ENCODE measurements around the gene DENND1A.

DENND1A gene

DNA sequence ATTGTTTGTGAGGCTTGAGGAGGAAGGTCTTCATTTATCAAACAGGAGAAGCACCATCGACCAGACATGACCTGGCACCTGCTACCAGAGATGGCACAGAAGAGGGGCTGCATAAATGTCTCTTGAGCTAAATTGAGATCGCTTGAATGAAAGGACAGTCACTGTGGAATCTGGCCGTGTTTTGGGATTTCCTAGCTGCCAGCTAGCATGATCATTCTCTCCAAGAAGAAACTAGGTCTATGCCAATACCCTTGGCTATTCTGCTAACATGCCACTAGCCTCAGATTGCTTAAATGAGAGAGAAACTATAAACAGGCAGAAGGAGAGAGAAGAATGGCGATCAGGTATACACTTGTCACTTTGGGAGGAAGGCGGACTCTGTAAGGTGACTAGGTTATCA lies 324.6 kb downstream of the DENND1A start:
- no peak for DNase-seq

DNA sequence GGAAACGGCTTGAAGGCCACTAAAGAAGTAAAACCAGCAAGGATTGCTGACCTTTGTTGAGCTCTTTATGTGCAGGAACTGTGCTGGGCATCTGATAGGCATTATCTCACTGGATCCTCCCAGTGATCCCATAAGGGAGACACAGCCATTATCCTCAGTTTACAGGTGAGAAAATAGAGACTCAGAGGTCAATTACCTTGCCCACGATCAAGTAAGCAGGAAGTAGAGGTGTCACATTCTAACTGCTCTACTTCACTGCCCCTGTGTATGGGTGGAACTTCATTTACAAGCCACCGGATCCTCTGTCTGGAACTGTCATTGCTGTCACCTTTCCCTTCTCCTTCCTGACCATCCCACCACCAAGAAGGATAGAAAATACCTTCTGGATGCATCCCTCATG lies 325.1 kb downstream of the DENND1A start:
- no peak for DNase-seq

DNA sequence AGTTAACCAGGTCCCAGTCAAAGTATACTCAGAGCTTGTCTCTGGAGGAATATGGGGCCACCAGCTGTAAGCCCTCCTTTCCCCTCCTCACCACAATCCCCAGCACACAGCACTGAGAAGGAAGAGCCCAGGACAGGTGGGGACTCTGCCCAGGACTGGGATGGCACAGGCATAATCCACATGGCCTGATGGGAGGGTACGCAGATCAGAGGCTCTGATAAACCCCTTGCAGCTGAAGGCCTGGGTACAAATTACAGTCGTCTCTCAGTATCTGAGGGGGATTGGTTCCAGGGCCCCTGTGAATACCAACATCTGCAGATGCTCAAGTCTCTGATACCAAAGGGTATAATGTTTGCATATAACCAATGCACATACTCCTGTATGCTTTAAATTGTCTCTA lies 328.1 kb downstream of the DENND1A start:
- no peak for DNase-seq

DNA sequence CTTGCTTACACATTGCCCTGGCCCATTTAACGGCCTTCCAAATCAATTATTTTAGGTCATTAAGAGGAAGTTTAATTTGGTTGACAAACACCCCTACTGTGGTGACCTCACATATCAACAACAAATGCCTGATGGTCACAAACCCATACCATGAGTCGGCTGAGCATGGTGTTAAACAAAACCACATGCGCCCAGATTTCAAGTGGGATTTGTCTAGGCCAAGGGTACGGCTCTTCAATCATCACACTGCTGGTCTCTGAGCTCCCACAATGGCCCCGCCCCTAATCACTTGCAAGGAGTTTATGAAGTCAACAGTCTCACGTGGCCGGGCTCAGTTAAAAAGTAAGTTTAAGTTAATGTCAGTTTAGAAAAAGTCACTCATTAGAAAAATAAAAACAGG lies 330.1 kb downstream of the DENND1A start:
- DNase-seq, result no peak

DNA sequence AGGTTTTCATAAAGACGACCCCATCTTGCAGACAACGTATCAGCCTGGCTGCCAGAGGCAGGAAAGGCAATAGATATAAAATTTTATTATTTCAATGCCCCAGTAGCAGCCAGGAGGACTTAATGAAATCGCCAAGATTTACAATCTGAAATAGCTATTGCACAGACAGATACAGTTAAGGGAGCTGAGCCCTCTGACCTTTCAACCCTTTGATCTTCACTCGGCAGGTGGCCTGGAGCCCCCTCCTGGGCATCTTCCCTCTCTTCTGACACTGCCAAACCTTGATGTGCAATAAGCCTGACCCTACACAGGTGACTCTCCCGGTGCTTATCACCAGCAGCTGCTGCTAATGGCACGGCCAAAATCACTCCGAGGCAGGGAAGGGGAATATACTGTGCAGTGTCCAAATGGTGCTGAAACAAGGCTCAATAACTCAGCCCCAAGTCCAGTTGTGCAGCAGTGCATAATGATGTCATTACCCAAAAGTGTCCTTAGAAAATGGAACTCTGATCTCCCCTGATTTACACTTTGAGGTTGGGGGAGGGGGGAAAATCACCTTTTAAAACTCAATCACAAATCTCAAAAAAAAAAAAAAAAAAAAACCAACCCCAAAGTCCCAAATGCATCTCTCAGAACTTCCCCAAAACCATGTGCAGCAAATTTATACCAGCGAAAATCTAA lies 331.9 kb downstream of the DENND1A start:
- DNase-seq, result no peak

DNA sequence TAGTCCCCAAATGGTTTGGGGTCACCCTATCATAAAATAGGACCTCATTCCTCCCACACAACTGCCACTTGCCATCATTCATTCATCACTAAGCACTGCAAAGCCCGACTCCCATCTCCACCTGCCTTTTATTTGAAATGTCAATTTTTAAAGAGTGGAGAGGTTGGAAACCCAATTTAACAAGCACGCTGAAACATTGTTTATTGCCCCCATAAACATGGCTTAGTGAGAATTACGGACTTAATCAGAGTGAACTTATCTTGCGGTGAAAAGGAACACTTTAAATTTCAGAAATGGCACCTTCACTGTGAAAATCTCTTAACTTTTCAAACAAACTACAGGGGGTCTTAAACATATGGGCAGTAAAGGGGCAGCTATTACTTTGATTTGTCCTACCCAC lies 332.9 kb downstream of the DENND1A start:
- DNase-seq, result no peak

DNA sequence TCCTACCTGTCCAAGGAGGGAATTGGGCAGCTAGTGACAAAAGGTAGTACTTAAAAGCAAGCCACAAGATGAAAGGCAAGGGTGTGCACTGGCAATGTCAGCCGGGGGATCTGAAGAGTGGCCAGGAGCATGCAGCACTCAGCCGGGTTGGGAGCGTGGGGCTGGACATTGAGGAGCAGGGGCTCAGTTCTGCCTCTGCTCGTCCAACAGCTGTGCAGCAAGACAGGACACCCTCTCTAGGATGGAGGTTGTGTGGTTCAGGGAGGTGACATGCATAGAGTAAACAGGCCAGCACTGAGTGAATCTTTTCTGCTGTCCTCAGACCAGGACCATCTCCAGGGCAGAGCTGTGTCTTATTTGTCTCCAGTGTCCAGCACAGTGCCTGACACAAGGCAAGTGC lies 338.6 kb downstream of the DENND1A start:
- no peak for DNase-seq

DNA sequence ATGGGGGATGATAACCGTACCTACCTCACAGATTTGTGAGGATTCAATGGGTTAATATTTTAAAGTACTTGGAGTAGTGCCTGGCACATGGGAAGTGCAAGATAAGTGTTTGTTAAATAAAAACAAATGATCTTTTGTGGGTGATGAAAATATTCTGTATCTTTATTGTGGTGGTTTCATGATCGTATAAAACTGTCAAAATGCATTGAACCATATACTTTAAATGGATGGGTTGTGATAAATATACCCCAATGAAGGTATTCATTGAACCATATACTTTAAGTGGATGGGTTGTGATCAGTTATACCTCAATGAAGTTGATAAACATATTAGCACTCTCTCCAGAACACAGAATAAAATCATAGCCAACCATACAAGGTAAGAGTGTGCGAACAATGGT lies 339.4 kb downstream of the DENND1A start:
- DNase-seq, result no peak

DNA sequence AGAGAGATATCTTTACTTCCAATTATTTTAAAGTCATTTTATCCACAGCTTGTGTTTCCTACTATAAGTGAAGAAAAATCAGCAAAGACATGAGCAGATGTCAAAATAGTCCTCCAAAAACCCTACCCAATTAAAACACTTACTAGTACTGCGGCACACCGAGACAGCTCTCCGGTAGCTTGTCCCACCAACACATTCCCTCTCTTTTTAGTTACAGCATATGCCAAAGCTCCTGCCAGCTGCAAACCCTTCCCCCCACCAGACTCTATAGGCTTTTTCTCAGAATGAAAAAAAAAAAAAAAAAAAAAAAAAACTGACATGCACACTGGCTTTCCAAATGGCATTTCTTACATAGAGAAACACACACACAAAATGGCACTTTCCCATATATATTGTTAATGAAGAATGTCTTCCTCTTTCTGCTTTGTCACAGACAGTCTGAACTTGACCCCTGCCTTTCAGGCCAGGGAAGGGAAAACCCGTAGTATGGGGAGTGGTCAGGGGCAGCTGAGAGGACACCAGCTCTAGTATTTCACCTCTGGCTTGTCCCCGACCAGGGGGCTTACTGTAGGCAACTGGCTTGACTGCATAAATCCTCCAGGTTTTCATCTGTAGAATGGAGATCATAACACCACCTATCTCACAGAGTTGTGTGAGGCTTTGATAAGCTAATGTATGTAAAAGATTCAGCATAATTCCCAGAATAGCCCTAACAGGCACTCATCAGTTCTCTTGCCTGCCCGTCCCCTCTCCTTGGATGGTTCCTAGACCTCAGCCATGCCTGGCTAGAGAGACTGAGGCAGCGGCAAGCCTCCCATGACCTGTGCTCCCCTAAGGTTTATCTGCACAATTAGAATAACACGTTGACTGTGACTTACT lies 340.3 kb downstream of the DENND1A start:
- no peak for DNase-seq

DNA sequence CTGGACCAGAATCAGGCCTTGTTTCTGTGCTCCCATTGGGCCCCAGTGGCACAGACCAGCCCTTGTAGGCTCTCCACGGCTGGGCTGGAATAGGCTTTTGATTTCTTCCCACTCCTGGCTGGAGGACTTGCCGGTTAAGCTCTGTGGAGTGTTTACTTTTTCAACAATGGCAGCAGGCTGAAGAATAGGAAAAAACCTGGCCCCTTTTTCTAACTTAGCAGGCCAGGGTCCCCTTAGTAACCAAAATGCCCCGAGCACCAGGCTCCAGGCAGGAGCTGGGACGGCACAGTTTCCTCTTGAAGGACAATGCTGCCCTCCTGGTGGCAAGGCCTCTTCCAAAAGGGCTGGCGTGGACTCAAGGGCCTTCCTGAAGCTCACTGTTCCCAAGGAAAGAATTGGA lies 343.7 kb downstream of the DENND1A start:
- DNase-seq, result no peak

DNA sequence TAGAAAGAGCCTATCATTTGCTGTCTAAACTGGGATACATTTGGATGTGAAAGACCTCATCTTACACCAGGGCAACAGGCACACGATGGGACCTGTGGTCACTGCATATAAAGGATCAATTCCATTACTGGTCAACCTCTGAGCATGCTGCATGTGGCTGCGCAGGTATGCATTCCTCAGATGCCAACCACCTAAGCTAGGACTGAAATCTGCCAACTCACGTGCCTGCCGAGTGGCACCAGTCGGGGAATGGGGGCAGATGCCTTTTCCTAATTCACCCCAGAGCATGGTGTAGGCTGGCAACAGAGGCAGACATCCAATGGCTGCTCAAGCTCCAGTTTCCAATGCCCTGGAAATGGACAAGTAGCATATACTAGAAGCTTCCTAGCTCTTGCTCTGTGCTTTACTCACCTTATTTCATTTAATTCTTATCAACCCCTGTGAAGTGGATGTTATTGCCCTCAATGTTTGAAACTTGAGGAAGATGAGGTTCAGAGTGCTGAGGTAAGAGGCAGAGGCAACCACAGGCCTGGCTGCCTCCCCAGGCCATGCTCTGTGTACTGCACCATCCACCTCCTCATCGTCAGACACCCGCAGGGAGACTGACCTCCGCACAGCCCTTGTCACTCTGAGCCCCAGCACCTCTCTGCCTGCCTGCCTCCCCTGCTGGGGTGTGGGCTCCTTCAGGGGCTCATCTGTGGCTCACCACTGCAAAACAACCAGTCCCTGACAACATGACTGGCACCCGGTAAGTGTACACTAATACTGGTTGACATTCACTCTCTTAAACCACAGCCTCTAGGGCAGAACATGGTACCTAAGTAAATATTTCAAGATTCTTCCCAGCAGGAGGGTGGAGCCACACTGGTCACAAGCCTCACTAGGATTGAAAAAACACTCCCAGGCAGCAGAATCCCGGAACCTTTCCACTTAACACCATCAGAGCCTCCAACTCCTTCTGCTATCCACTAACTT lies 345.4 kb downstream of the DENND1A start:
- no peak for DNase-seq

DNA sequence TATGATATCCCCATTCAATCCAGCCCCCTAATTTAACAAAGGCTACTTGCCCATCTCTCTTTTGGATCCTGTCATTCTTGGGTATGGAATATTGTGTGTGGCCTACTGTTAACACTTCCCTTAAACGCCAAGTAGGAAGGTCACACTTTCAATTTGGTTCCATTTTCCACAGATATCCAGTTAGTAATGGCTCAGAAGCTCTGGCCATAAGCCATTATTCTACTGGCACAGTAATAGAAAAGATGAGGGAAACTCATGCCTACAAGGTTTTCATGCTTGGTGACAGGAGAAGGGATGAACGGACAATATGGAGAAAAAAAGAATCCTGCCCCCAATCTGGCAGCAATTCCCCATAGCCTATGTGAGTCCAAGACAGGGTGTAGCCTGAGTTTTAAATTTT lies 346.3 kb downstream of the DENND1A start:
- no peak for DNase-seq

DNA sequence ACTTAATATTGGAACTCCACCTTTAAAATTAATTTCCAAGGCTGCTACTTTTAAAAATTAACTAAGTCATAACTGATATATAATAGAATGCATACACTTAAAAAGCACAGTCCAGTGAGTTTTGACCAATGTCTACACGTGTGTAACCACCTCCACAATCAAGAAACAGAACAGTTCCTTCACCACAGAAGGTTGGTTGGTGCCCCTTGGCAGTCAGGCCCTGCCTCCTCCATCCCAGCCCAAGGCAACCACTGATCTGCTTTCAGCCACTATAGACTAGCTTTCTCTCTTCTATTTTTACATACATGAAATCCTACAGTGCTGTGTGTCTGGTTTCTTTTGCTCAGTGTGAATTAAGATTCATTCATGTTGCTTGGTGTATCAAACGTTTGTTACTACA lies 358.7 kb downstream of the DENND1A start:
- no peak for DNase-seq

DNA sequence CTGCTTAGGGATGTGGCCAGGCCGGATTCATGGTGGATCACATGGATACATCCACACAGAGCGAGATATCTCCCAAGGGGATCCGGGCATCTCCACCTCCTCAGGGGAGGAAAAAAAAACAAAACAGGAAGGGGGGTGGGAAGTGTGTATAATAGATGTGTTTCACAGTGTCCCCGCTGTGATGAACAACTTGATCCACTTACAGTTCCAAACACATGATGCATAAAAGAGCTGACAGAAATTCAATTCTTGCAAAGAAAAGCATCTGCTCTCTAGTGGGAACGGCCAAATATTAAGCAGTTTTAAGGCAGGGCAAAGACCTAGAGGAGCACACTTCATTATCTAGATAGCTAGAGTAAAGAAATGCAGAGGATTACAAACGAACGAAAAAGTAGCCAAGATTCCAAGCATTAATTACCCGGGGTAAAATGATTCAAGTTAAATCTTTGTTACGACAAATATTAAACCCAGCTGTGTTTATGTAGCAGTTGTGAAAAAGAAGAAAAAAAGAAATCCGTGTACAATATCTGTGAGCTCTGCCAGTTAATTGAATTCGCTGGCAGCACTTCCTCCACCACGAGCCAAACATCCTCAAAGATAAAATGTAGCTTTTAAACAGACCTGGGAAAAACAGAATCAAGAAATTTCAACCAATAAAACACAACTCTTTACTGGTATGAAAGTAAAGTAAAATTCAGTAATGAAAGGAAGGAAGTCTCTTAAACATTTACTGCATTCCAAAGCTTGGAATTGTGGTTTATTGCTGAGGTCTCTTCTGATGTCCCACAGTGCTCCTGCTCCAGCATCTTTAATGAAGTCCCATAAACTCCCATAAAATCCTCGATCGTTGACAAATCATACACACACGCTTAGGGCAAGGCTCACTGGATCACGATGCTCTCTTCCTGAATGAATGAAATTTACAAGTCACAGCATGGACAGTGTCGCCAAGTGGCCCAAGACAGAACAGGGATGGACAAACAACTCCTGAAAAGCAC lies 360.9 kb downstream of the DENND1A start:
- no peak for DNase-seq

DNA sequence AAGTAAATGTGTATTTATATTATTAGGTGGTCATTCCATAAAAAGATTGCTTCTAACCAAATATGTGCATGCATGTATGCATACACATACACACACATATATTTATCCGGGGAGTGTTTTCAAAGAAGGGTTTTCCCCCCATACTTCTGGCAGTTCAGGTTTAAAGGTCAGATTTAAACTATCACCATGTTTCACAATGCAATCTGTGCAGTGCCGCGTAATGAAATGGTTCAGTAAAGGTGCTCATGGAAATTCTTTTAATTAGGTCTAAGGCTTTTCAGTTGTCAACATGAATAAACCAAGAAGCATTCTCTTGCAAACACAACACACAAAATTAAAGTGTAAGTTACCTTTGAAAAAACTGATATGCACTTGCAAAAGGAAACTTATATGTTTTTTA lies 362.9 kb downstream of the DENND1A start:
- no peak for DNase-seq

DNA sequence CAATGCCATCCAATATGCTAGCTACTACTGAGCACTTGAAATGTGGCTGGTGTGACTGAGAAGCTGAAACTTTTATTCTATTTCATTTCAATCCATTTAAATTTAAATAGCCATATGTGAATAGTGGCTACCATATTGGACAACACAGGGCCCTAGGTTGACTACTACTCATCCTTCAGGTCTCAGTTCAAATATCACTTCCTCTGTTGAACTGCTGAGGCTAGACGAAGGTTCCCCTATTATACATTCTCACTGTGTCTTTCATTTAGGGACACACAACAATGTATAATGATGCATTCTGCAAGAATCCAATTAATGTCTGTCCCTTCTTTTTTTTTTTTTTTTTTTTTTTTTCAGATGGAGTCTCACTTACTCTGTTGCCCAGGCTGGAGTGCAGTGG lies 365.3 kb downstream of the DENND1A start:
- DNase-seq, result no peak

DNA sequence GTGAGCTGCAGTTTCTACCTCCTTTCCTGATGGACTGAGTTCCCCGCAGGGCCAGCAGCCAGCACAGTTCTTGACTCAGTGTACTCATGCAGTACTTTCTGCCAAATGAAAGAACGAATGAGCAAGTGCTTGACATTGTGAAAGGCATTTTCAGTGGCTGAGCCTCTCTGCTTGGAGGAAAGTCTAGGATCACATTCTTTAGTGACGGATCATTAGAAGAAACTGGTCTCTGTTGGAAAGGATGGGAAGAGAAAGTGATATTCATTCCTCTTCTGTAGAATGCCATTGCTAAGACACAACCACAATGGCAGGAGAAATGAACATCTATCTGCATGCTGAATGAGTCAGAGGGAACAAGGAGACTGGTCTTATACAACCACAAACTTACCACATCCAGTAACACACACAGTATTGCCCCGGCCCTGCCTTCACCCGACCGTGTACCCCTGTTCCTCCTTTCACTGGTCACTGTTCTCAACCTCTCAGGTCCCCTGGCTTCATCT lies 367.0 kb downstream of the DENND1A start:
- DNase-seq, result peak; percentile 15

DNA sequence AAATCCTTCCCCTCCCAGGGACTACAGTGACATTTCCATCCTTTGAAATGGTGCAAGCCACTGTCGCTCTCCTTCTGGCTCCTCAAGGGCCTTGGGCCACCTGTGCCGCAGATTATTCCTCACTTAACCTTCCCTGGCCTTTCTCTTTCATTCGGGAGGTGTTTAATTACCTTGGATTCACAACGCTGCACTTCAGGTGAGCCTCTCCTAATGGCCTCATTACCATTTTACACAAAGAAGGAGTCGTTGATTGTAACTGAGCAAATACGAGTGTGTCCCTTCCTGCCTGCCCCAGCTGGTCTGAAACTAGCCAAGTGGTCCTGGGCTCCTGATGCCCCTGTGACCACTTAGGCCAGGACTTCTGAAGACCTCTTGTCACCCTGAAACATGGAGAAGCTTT lies 368.9 kb downstream of the DENND1A start:
- DNase-seq, result no peak

DNA sequence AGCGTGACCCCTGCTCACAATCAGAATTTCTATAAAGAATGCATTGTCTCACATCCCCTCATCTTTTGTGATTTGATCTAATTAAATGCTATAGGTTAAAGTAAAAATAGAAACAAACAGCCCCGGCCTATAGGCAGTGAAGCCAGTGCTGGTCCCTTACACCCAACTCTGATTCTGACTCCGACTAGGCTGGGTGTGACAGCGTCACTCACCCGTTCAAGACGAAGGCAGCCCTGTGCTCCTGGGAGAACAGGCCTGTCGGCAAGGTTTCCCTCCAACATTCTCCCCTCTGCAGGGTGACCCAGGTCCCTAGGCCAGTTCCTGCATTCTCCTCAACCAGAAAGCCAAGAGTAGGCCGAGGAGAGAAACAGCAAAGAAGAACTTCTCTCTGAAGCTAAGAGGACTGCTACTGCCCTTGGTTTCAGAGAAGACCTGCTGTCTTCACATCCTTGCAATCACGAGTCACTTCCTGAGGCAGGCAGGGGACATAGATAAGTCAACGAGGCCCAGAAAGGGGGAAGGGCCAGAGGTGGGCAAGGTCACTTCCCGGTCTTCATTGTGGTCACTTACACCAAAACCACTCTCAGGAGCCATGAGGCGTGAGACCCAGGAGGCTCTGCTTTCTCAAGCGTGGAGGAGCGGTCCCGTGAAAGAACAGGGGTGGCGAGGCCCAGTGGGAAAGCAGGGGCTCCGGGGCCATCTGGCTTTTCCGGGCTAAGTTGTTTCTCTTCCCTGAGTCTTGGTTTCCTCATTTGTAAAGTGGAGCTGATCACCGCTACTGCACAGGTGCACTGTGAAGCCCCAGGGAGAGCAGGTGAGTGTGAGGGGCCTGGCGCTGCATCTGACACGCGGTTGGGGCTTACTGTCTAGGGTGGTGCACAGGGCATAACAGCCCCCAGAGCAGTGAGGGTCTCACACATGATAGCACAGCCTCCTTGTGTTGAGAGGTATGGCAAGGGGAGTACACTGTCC lies 373.2 kb downstream of the DENND1A start:
- DNase-seq, result peak; percentile 10

DNA sequence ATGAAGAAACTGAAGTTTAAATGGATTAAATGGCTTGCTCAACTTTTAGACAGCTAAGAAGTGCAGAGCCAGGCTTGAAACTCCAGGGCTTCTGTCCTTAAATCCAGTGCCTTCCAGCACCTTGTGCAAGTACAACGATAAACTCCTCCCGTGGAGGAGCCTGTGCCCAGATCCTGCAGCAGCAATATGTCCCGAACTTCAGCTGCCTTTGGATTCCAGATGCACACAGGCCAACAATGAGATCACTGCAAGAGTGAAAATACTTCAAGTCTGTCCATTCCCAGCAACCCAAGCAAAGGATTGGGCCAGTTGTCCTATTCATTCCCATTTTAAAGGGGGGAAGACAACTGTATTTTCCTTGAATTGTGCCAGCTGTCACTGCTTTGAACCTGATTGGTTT lies 374.3 kb downstream of the DENND1A start:
- DNase-seq, result no peak

DNA sequence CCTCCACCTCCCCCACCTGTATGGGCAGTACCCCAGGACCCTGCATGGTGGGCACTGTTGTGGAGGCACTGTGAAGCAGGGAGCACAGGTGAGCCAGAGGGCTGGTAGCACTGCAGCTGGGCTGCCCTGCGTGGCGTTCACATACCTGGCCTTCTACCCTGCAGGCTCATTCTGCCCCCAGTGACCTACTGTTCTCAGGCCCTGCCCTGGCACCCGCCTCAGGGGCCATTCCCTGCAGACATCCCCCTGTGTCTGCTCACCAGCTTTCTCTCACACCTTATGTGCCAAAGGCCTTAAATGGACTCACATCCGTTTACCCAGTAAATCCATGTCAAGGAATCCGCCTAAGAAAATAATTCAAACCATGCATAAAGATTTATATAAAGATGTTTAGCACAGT lies 377.4 kb downstream of the DENND1A start:
- no peak for DNase-seq
